GM21576 (cell line): ENCODE data around the gene E2F4.

ENCODE experiments used
- ATAC-seq: cut with Tn5 transposase; IDR thresholded peaks from one replicate; pipeline ENCODE4 v1.9.1; 2021; ENCODE audit warnings: mild to moderate bottlenecking, moderate library complexity; ENCODE audit not compliant: unreplicated experiment

Gene E2F4

GRCh38 chr16:67247192-67248072 lies 55.5 kb downstream of the E2F4 start, which contains the start of gene FHOD1:
Gene FHOD1 (minus strand): TSS chr16:67247481. CDS start chr16:67247410, 71 bp downstream.
- ATAC-seq, result peak; percentile 34

- no peak for ATAC-seq
Observed at GRCh38 chr16:67248073-67248400, 56.1 kb downstream of the E2F4 start.
